ENCODE measurements around the gene MRPL53. TPM values are rescaled to one million over a fixed set of nuclear protein-coding genes. Genes with fewer than 3 reads are reported as not detected.
"Not testable (repeated sequence)": the region's sequence is repeated elsewhere in the genome, so short reads cannot be mapped to it uniquely, and the experiment has no call there.

The MRPL53 gene
- polyA plus RNA-seq, 1 experiment, result 41.2 TPM

- Histone ChIP-seq H3K36me3 (ENCODE audit: control insufficient read depth, insufficient read depth, low read length) (peaks cover 15% of the 10 kb centered on the region), H3K27me3 (ENCODE audit: control insufficient read depth, insufficient read depth, low read length) (no peaks in the 10 kb centered on the region), H3K4me3 (ENCODE audit: low read depth, low read length) (no peak overlapping the region)
- TF ChIP-seq, protein P1, sequence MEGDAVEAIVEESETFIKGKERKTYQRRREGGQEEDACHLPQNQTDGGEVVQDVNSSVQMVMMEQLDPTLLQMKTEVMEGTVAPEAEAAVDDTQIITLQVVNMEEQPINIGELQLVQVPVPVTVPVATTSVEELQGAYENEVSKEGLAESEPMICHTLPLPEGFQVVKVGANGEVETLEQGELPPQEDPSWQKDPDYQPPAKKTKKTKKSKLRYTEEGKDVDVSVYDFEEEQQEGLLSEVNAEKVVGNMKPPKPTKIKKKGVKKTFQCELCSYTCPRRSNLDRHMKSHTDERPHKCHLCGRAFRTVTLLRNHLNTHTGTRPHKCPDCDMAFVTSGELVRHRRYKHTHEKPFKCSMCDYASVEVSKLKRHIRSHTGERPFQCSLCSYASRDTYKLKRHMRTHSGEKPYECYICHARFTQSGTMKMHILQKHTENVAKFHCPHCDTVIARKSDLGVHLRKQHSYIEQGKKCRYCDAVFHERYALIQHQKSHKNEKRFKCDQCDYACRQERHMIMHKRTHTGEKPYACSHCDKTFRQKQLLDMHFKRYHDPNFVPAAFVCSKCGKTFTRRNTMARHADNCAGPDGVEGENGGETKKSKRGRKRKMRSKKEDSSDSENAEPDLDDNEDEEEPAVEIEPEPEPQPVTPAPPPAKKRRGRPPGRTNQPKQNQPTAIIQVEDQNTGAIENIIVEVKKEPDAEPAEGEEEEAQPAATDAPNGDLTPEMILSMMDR (IDR thresholded peaks at IDR 0.05; ENCODE audit: insufficient read depth, low read depth, low read length), result no peak
- DNase-seq (ENCODE audit: low read depth), result no peak
- ChIA-PET CTCF (interaction anchor here (1.0 kb wide), 1 partner anchor 123 kb away, joined by 3 read pairs; no protein-coding TSS in a partner anchor), POLR2A (no interaction called here)
Observed at GRCh38 chr2:74462054-74462785, 10.3 kb downstream of the MRPL53 start.

DNA sequence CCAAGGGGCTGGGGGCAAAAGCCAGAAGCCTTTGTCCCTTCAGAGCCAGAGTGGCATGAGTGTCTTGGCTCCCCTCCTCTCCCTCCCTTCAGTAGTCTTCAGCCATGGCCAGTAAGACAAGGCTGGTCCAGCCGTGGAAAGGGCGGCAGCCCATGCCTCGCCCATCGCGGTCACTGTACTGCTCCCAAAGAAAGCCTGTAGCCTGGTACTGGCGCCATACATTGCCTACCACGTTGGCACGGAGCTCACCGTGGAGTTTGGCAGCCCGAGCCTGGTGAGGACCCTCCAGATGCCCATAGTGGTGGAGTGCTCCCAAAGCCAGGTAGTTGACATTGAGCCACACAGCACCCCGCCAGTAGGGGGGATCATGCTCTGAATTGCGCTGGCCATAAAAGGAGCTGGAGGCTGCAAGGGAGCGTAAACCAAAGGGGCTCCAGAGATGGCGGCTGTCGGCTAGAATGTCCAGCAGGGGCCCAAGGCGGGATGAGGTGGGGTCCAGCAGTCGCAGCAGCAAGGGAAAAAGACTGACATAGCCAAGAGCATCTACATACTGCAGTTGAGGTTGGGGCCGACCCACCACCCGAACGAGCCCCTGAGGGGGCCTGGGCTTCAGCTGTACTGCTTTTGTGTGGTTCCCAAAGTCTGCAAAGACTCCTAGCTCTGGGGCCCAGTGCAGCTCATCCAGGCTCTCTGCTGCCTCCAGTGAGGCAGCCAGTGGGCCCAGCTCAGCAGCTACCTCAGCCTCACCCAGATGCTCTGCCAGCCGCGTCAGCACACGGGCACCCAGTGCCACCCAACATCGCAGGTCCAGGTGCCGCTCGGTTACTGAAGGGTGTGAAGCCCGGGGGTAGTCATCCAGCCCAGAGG is 11.1 kb downstream of the MRPL53 start:
- DNase-seq (ENCODE audit: low read depth), result no peak
- TF ChIP-seq, protein P1 (IDR thresholded peaks at IDR 0.05; ENCODE audit: insufficient read depth, low read depth, low read length), result 0 out of 2 replicates have a peak, but pooled peaks have one; percentile 23
- ChIA-PET POLR2A (no interaction called here), CTCF (interaction anchor here (0.6 to 1.2 kb wide), 3 partner anchors 21 to 126 kb away, joined by 3 read pairs; no protein-coding TSS in a partner anchor)
- H3K4me3 ChIP-seq (ENCODE audit: low read depth, low read length), result no peak overlapping the region
- peaks cover 15% of the 10 kb centered on the region for H3K36me3 ChIP-seq (ENCODE audit: control insufficient read depth, insufficient read depth, low read length)
- H3K27me3 ChIP-seq (ENCODE audit: control insufficient read depth, insufficient read depth, low read length), result no peaks in the 10 kb centered on the region

- H3K4me3 ChIP-seq (ENCODE audit: low read depth, low read length); POLR2A ChIA-PET; H3K27me3 ChIP-seq (ENCODE audit: control insufficient read depth, insufficient read depth, low read length); DNase-seq (ENCODE audit: low read depth): not testable (repeated sequence)
- CTCF ChIA-PET, result interaction anchor here (1.2 kb wide), 1 partner anchor 127 kb away, joined by 3 read pairs; no protein-coding TSS in a partner anchor
- H3K36me3 ChIP-seq (ENCODE audit: control insufficient read depth, insufficient read depth, low read length), result peaks cover 15% of the 10 kb centered on the region
Observed at GRCh38 chr2:74460187-74460586, 12.3 kb downstream of the MRPL53 start.

- DNase-seq (ENCODE audit: low read depth); H3K4me3 ChIP-seq (ENCODE audit: low read depth, low read length); CTCF ChIA-PET; POLR2A ChIA-PET; H3K27me3 ChIP-seq (ENCODE audit: control insufficient read depth, insufficient read depth, low read length): not testable (repeated sequence)
- peaks cover 15% of the 10 kb centered on the region for H3K36me3 ChIP-seq (ENCODE audit: control insufficient read depth, insufficient read depth, low read length)
Observed at GRCh38 chr2:74459503-74460118, 12.9 kb downstream of the MRPL53 start.

GRCh38 chr2:74458938-74459363 is 13.5 kb downstream of the MRPL53 start:
- POLR2A ChIA-PET, result interaction anchor here (0.6 kb wide), 1 partner anchor 19 kb away, joined by 5 read pairs; no protein-coding TSS in a partner anchor
- H3K27me3 ChIP-seq (ENCODE audit: control insufficient read depth, insufficient read depth, low read length), result no peaks in the 10 kb centered on the region
- peak overlapping the region; percentile 86 for H3K4me3 ChIP-seq (ENCODE audit: low read depth, low read length)
- H3K36me3 ChIP-seq (ENCODE audit: control insufficient read depth, insufficient read depth, low read length), result peaks cover 15% of the 10 kb centered on the region
- CTCF ChIA-PET, result interaction anchor here (1.3 to 2.3 kb wide), 2 partner anchors 8 to 124 kb away, joined by 4 to 11 read pairs; no protein-coding TSS in a partner anchor
- no peak for DNase-seq (ENCODE audit: low read depth)
- TF ChIP-seq, protein P1 (IDR thresholded peaks at IDR 0.05; ENCODE audit: insufficient read depth, low read depth, low read length), result no peak
